ENCODE data around the gene UBE2U. TPM values are rescaled to one million over a fixed set of nuclear protein-coding genes. Genes with fewer than 3 reads are reported as not detected.
A peak's percentile ranks its signal among the peaks of the same experiment; 100 is the strongest.

UBE2U gene
- total RNA-seq, 1 donor from 2014 or later, result not detected

- no peak for ATAC-seq
- Histone ChIP-seq H3K36me3 (no peaks in the 10 kb centered on the region), H3K27ac (no peak overlapping the region), H3K4me1 (no peaks in the 10 kb centered on the region), H3K9me3 (no peaks in the 10 kb centered on the region), H3K27me3 (ENCODE audit: low read depth) (no peaks in the 10 kb centered on the region), H3K4me3 (no peak overlapping the region)
- TF ChIP-seq CTCF (IDR thresholded peaks at IDR 0.05), result no peak
- intact Hi-C loops (cut with DNase I), result loop anchor here (10.0 kb wide), 1 partner anchor 561 kb away; no protein-coding TSS in a partner anchor
- DNase-seq, result no peak
These were observed 60.4 kb downstream of the UBE2U start for GRCh38 chr1:64263856-64264255.

GRCh38 chr1:64265141-64265540 is 61.7 kb downstream of the UBE2U start:
- intact Hi-C loops (cut with DNase I), result loop anchor here (10.0 kb wide), 1 partner anchor 560 kb away; no protein-coding TSS in a partner anchor
- ATAC-seq, result no peak
- H3K27ac ChIP-seq, result no peak overlapping the region

GRCh38 chr1:64266991-64267390 is 63.6 kb downstream of the UBE2U start:
- no peaks in the 10 kb centered on the region for H3K4me1 ChIP-seq
- H3K4me3 ChIP-seq, result no peak overlapping the region
- DNase-seq, result no peak
- no peak for ATAC-seq
- no peaks in the 10 kb centered on the region for H3K27me3 ChIP-seq (ENCODE audit: low read depth)
- H3K27ac ChIP-seq, result no peak overlapping the region
- intact Hi-C loops (cut with DNase I), result loop anchor here (10.0 kb wide), 1 partner anchor 558 kb away; no protein-coding TSS in a partner anchor
- H3K36me3 ChIP-seq, result no peaks in the 10 kb centered on the region
- no peak for TF ChIP-seq CTCF (IDR thresholded peaks at IDR 0.05)
- H3K9me3 ChIP-seq, result no peaks in the 10 kb centered on the region

More at GRCh38 chr1:64265141-64265540, 61.7 kb downstream of the UBE2U start:
- Histone ChIP-seq H3K27me3 (ENCODE audit: low read depth) (no peaks in the 10 kb centered on the region), H3K4me3 (no peak overlapping the region), H3K9me3 (no peaks in the 10 kb centered on the region), H3K4me1 (no peaks in the 10 kb centered on the region), H3K36me3 (no peaks in the 10 kb centered on the region)
- DNase-seq, result no peak
- TF ChIP-seq CTCF (IDR thresholded peaks at IDR 0.05), result no peak

- no peaks in the 10 kb centered on the region for H3K9me3 ChIP-seq
- ATAC-seq (peak; percentile 92 to 94), DNase-seq (no peak)
- H3K36me3 ChIP-seq, result no peaks in the 10 kb centered on the region
- intact Hi-C loops (cut with DNase I), result loop anchor here (10.0 kb wide), 1 partner anchor 556 kb away; no protein-coding TSS in a partner anchor
- H3K27ac ChIP-seq, result no peak overlapping the region
- peak; percentile 79 for TF ChIP-seq CTCF (IDR thresholded peaks at IDR 0.05)
- H3K27me3 ChIP-seq (ENCODE audit: low read depth), result no peaks in the 10 kb centered on the region
- no peak overlapping the region for H3K4me3 ChIP-seq
- H3K4me1 ChIP-seq, result no peaks in the 10 kb centered on the region
These were observed 65.5 kb downstream of the UBE2U start for GRCh38 chr1:64268653-64269557.

- intact Hi-C loops (cut with DNase I), result loop anchor here (10.0 kb wide), 1 partner anchor 555 kb away; no protein-coding TSS in a partner anchor
- ATAC-seq (peak; percentile 64 to 73), DNase-seq (no peak)
- Histone ChIP-seq H3K4me1 (no peaks in the 10 kb centered on the region), H3K27me3 (ENCODE audit: low read depth) (no peaks in the 10 kb centered on the region), H3K36me3 (no peaks in the 10 kb centered on the region), H3K27ac (no peak overlapping the region), H3K9me3 (no peaks in the 10 kb centered on the region), H3K4me3 (no peak overlapping the region)
- no peak for TF ChIP-seq CTCF (IDR thresholded peaks at IDR 0.05)
These were observed 66.1 kb downstream of the UBE2U start for GRCh38 chr1:64269558-64269884.

All from lower lobe of right lung (tissue), 2 donors.